HepG2 (cell line): Measurements from ENCODE around the gene MLANA. TPM values are rescaled to one million over a fixed set of nuclear protein-coding genes. Genes with fewer than 3 reads are reported as not detected.
A peak's percentile ranks its signal among the peaks of the same experiment; 100 is the strongest.

ENCODE experiments used
- ATAC-seq: fragments of 200-7000 bp; cut with Tn5 transposase; 3 replicates; pipeline ENCODE4 v1.9.1; 2020; ENCODE audit warnings: mild to moderate bottlenecking, moderate library complexity
- Bru-seq: library from RNA; stranded (reverse); fragments of 400-500 nt; gene quantifications from one replicate; lab custom pipeline; 2021; lab: Mats Ljungman, UMichigan
- BruChase-seq, 2 experiments: library from RNA; stranded (reverse); fragments of 400-500 nt; gene quantifications; one replicate each; lab custom pipeline; 2021; lab: Mats Ljungman, UMichigan
- BruUV-seq: library from RNA; stranded (reverse); fragments of 400-500 nt; replicated peaks from 2 replicates; lab custom pipeline; 2021; lab: Mats Ljungman, UMichigan
- CTCF ChIA-PET: fragments of 300-600 bp; formaldehyde crosslinking; extraction: SDS; loops from one replicate; lab custom pipeline; 2021; ENCODE audit warnings: low total read pairs, inconsistent platforms, low intra/inter-chr PET ratio; lab: Yijun Ruan, JAX
- POLR2A ChIA-PET: fragments of 350-600 bp; sonication (Branson Sonifier 250); formaldehyde crosslinking; loops from one replicate; lab custom pipeline; 2020; ENCODE audit warnings: antibody characterized with exemption, inconsistent platforms; lab: Yijun Ruan, JAX
- DNase-seq: peaks from one replicate; pipeline ENCODE4 v3.0.0-alpha.2; 2015; ENCODE audit warnings: low spot score
- FAIRE-seq: peaks from 3 replicates; lab custom pipeline; 2011; peaks lifted over from hg19 to GRCh38; lab: Jason Lieb, UNC
- H2AFZ ChIP-seq: one replicate; pipeline ENCODE4 v1.6.1; 2011; ENCODE audit warnings: low read length, inconsistent platforms
- H3K27ac ChIP-seq: fragments of 300-600 bp; 3 replicates; pipeline ENCODE4 v1.8.0; 2011; ENCODE audit warnings: mixed run types, mild to moderate bottlenecking, mixed read lengths, low read length, inconsistent platforms; ENCODE audit not compliant: insufficient read depth; ENCODE audit errors: extremely low read length
- H3K27me3 ChIP-seq, 2 experiments: fragments of 200-600 bp in 1 of 2; 2 replicates in 1 of 2; 3 replicates in 1 of 2; pipeline versions ENCODE4 v1.6.0 to v1.8.0; 2011; ENCODE audit warnings: low read length in 2 of 2, mild to moderate bottlenecking in 2 of 2, moderate library complexity in 2 of 2, inconsistent platforms in 1 of 2; ENCODE audit not compliant: insufficient read depth in 2 of 2, control insufficient read depth in 1 of 2
- H3K36me3 ChIP-seq, 2 experiments: fragments of 200-600 bp in 1 of 2; replicated peaks in 1 of 2; 2 replicates in 1 of 2; 3 replicates in 1 of 2; pipeline versions ENCODE4 v1.5.1 to v1.8.0; 2011; ENCODE audit warnings: low read length in 2 of 2, inconsistent platforms in 1 of 2; ENCODE audit not compliant: insufficient read depth in 2 of 2, control insufficient read depth in 1 of 2
- H3K4me1 ChIP-seq: 2 replicates; pipeline ENCODE4 v1.5.1; 2012; ENCODE audit warnings: low read length, inconsistent platforms; ENCODE audit not compliant: insufficient read depth
- H3K4me2 ChIP-seq: 2 replicates; pipeline ENCODE4 v1.6.0; 2011; ENCODE audit warnings: low read depth, low read length, inconsistent platforms
- H3K4me3 ChIP-seq, 3 experiments: fragments of 200-600 bp in 1 of 3; sonication (generic), shearing (Covaris generic) in 1 of 3; replicated peaks in 1 of 3; 2 replicates each; pipeline ENCODE4 v1.5.1; 2011 to 2016; ENCODE audit warnings: low read length in 3 of 3, inconsistent platforms in 2 of 3, low read depth in 2 of 3, mild to moderate bottlenecking in 2 of 3, control low read depth in 1 of 3, mixed read lengths in 1 of 3; ENCODE audit not compliant: insufficient read depth in 1 of 3
- H3K79me2 ChIP-seq: one replicate; pipeline ENCODE4 v1.6.1; 2011; ENCODE audit warnings: low read length, inconsistent platforms; ENCODE audit not compliant: insufficient read depth
- H3K9ac ChIP-seq: 2 replicates; pipeline ENCODE4 v1.6.0; 2011; ENCODE audit warnings: mild to moderate bottlenecking, low read depth, low read length, inconsistent platforms; ENCODE audit not compliant: insufficient read depth
- H3K9me3 ChIP-seq: 2 replicates; pipeline ENCODE4 v1.5.1; 2012; ENCODE audit warnings: mild to moderate bottlenecking, low read length
- H4K20me1 ChIP-seq: 2 replicates; pipeline ENCODE4 v1.6.0; 2011; ENCODE audit warnings: inconsistent platforms, mild to moderate bottlenecking, low read length, moderate library complexity; ENCODE audit not compliant: insufficient read depth
- CREM ChIP-seq, 2 experiments: sonication (generic) in 1 of 2; formaldehyde crosslinking in 1 of 2; IDR thresholded peaks; 2 replicates each; pipeline versions ENCODE4 v1.4.0 to v1.6.1; 2016 to 2020; ENCODE audit warnings: antibody characterized with exemption in 1 of 2, mild to moderate bottlenecking in 1 of 2, missing genetic modification reagents in 1 of 2
- FOXP1 ChIP-seq, 2 experiments: fragments of 450-650 bp in 1 of 2; IDR thresholded peaks; 2 replicates each; pipeline ENCODE4 v1.6.1; 2017 to 2018; ENCODE audit warnings: antibody characterized with exemption in 1 of 2
- MYC ChIP-seq: sonication (generic); formaldehyde crosslinking; IDR thresholded peaks from 2 replicates; pipeline ENCODE4 v1.9.0; 2021; ENCODE audit warnings: missing genetic modification reagents, borderline replicate concordance
- WGBS: methylation state at CpG from one replicate; pipeline ENCODE4 v1.1.6; 2017; ENCODE audit warnings: low lambda C conversion rate; 5-methylcytosine and 5-hydroxymethylcytosine counted together
- in situ Hi-C: cut with HindIII; loops from 2 replicates; pipeline ENCODE4 v1.10.0; 2017; ENCODE audit warnings: low pct_unique_long_range_greater_than_20kb; ENCODE audit not compliant: extremely low pct_ligation_motif_present
- intact Hi-C: fragments of 100-400 bp; cut with micrococcal nuclease; formaldehyde crosslinking; loops from one replicate; pipeline ENCODE4 v1.10.0; 2022; ENCODE audit not compliant: unreplicated experiment
- long read RNA-seq, 2 experiments: library from RNA in 1 of 2; library from polyadenylated mRNA in 1 of 2; stranded (forward) in 1 of 2; unstranded in 1 of 2; transcript quantifications; one replicate each; pipeline ENCODE4 v2.0.0, GENCODE V29; 2019 to 2022
- polyA minus RNA-seq, 3 experiments: library from RNA; depleted of rRNA, polyadenylated mRNA; stranded (reverse); fragments of >200 nt; gene quantifications; 2 replicates each; pipeline ENCODE4 v1.2.3, GENCODE V29; 2011; ENCODE audit warnings: low replicate concordance in 1 of 3
- polyA plus RNA-seq, 8 experiments: library from polyadenylated mRNA; depleted of rRNA in 3 of 8; stranded (reverse) in 7 of 8; unstranded in 1 of 8; fragments of >200 nt; fragmentation: Illumina TruSeq in 4 of 8; extraction: Trizol in 4 of 8; gene quantifications; 2 replicates each; pipeline versions ENCODE4 v1.2.1 to v1.2.3, GENCODE V29; 2011 to 2016; ENCODE audit warnings: low read depth in 4 of 8, missing spikeins in 1 of 8, mixed read lengths in 1 of 8; ENCODE audit not compliant: insufficient read depth in 1 of 8
- total RNA-seq, 5 experiments: library from RNA; depleted of rRNA; stranded (reverse); fragments of >200 nt; fragmentation: Illumina TruSeq; extraction: Trizol; gene quantifications; 2 replicates each; pipeline ENCODE4 v1.2.3, GENCODE V29; 2016; ENCODE audit warnings: low read depth in 1 of 5
- TF ChIP-seq, protein P1 (sequence below): sonication (generic); formaldehyde crosslinking; IDR thresholded peaks from 2 replicates; pipeline ENCODE4 v1.4.0; 2020; ENCODE audit warnings: missing genetic modification reagents; ENCODE audit errors: not compliant biosample characterization
- TF ChIP-seq, protein P2 (sequence below): sonication (generic); formaldehyde crosslinking; IDR thresholded peaks from 2 replicates; pipeline ENCODE4 v1.4.0; 2020; ENCODE audit warnings: missing genetic modification reagents, borderline replicate concordance
- TF ChIP-seq, protein P3 (sequence below): sonication (generic); formaldehyde crosslinking; IDR thresholded peaks from 2 replicates; pipeline ENCODE4 v1.8.1; 2023; ENCODE audit warnings: missing genetic modification reagents, inconsistent platforms, borderline replicate concordance
- TF ChIP-seq, protein P4 (sequence below): sonication (generic); formaldehyde crosslinking; IDR thresholded peaks from 2 replicates; pipeline ENCODE4 v1.5.0; 2020; ENCODE audit warnings: mild to moderate bottlenecking, missing genetic modification reagents

Gene MLANA, protein sequence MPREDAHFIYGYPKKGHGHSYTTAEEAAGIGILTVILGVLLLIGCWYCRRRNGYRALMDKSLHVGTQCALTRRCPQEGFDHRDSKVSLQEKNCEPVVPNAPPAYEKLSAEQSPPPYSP
- total RNA-seq (2016; rRNA removed; fragmentation: Illumina TruSeq; extraction: Trizol) (0.11 and 0.72 TPM in 2 replicates), polyA plus RNA-seq (2011; rRNA removed) (0.18 TPM in 1 of 2 replicates, not detected in the other), polyA minus RNA-seq (2011; rRNA and poly(A)+ RNA removed; ENCODE audit: low replicate concordance) (0.10 TPM in 1 of 2 replicates, not detected in the other), Bru-seq, nascent RNA (not detected), BruChase-seq, experiment 1, labeled RNA remaining after a 6-hour chase (percentile 6 among the genes with signal in this experiment), BruChase-seq, experiment 2, labeled RNA remaining after a 2-hour chase (percentile 16 among the genes with signal in this experiment)
- 0.88 TPM in 1 of 2 replicates, not detected in the other for total RNA-seq (2016; cell fraction: cytosol; rRNA removed; fragmentation: Illumina TruSeq; extraction: Trizol; ENCODE audit: low read depth)
- 0.15 and 0.32 TPM in 2 replicates for total RNA-seq (2016; cell fraction: insoluble cytoplasmic fraction; rRNA removed; fragmentation: Illumina TruSeq; extraction: Trizol)
- 0.43 and 0.72 TPM in 2 replicates for total RNA-seq (2016; cell fraction: membrane; rRNA removed; fragmentation: Illumina TruSeq; extraction: Trizol)
- total RNA-seq (2016; cell fraction: nucleus; rRNA removed; fragmentation: Illumina TruSeq; extraction: Trizol): not detected in 2 replicates
- not detected in 2 replicates for polyA plus RNA-seq (2011; cell fraction: cytosol; rRNA removed)
- polyA plus RNA-seq (2011; cell fraction: nucleus; rRNA removed): not detected in 2 replicates
- polyA plus RNA-seq (2012): 0.23 and 0.43 TPM in 2 replicates
- polyA plus RNA-seq (2016; cell fraction: cytosol; fragmentation: Illumina TruSeq; extraction: Trizol; ENCODE audit: low read depth): 0.75 and 0.91 TPM in 2 replicates
- polyA plus RNA-seq (2016; cell fraction: insoluble cytoplasmic fraction; fragmentation: Illumina TruSeq; extraction: Trizol; ENCODE audit: low read depth): 0.23 and 0.33 TPM in 2 replicates
- 0.70 and 1.0 TPM in 2 replicates for polyA plus RNA-seq (2016; cell fraction: membrane; fragmentation: Illumina TruSeq; extraction: Trizol; ENCODE audit: low read depth)
- not detected in 2 replicates for polyA plus RNA-seq (2016; cell fraction: nucleus; fragmentation: Illumina TruSeq; extraction: Trizol; ENCODE audit: insufficient read depth, low read depth)
- polyA minus RNA-seq (2011; cell fraction: cytosol; rRNA and poly(A)+ RNA removed): not detected in 2 replicates
- not detected in 2 replicates for polyA minus RNA-seq (2011; cell fraction: nucleus; rRNA and poly(A)+ RNA removed)
- long read RNA-seq, experiment 1: 0 reads
- long read RNA-seq, experiment 2: 0 reads

DNA sequence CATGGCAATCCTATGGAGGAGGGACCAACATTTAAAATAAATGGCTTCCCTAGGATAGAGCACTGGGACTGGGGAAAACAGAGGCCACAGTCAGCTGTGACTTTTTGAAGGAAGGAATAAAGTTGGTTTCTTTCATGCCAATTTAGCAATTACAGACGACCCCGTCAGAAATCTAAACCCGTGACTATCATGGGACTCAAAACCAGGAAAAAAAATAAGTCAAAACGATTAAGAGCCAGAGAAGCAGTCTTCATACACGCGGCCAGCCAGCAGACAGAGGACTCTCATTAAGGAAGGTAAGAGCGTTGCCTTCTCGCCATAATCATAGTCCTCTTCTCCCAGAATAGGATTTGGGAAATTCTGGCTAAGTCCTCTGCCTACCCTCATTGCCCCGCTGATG is at the start of gene MLANA:
Gene MLANA (plus strand): TSS at position 249 of the 400 bp plus-strand sequence. CDS start 1,586 bp downstream, outside the sequence.
- no peak for TF ChIP-seq MYC (CRISPR knock-in tag)
- TF ChIP-seq, protein P1, sequence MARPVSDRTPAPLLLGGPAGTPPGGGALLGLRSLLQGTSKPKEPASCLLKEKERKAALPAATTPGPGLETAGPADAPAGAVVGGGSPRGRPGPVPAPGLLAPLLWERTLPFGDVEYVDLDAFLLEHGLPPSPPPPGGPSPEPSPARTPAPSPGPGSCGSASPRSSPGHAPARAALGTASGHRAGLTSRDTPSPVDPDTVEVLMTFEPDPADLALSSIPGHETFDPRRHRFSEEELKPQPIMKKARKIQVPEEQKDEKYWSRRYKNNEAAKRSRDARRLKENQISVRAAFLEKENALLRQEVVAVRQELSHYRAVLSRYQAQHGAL: no peak
- TF ChIP-seq, protein P2, sequence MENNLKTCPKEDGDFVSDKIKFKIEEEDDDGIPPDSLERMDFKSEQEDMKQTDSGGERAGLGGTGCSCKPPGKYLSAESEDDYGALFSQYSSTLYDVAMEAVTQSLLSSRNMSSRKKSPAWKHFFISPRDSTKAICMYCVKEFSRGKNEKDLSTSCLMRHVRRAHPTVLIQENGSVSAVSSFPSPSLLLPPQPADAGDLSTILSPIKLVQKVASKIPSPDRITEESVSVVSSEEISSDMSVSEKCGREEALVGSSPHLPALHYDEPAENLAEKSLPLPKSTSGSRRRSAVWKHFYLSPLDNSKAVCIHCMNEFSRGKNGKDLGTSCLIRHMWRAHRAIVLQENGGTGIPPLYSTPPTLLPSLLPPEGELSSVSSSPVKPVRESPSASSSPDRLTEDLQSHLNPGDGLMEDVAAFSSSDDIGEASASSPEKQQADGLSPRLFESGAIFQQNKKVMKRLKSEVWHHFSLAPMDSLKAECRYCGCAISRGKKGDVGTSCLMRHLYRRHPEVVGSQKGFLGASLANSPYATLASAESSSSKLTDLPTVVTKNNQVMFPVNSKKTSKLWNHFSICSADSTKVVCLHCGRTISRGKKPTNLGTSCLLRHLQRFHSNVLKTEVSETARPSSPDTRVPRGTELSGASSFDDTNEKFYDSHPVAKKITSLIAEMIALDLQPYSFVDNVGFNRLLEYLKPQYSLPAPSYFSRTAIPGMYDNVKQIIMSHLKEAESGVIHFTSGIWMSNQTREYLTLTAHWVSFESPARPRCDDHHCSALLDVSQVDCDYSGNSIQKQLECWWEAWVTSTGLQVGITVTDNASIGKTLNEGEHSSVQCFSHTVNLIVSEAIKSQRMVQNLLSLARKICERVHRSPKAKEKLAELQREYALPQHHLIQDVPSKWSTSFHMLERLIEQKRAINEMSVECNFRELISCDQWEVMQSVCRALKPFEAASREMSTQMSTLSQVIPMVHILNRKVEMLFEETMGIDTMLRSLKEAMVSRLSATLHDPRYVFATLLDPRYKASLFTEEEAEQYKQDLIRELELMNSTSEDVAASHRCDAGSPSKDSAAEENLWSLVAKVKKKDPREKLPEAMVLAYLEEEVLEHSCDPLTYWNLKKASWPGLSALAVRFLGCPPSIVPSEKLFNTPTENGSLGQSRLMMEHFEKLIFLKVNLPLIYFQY (CRISPR knock-in tag): no peak
- TF ChIP-seq, protein P3, sequence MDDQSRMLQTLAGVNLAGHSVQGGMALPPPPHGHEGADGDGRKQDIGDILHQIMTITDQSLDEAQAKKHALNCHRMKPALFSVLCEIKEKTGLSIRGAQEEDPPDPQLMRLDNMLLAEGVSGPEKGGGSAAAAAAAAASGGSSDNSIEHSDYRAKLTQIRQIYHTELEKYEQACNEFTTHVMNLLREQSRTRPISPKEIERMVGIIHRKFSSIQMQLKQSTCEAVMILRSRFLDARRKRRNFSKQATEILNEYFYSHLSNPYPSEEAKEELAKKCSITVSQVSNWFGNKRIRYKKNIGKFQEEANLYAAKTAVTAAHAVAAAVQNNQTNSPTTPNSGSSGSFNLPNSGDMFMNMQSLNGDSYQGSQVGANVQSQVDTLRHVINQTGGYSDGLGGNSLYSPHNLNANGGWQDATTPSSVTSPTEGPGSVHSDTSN (CRISPR knock-in tag): no peak
- no peak for TF ChIP-seq FOXP1 (IDR thresholded peaks at IDR 0.05)
- TF ChIP-seq FOXP1 (CRISPR knock-in tag; IDR thresholded peaks at IDR 0.05): no peak
- TF ChIP-seq, protein P4, sequence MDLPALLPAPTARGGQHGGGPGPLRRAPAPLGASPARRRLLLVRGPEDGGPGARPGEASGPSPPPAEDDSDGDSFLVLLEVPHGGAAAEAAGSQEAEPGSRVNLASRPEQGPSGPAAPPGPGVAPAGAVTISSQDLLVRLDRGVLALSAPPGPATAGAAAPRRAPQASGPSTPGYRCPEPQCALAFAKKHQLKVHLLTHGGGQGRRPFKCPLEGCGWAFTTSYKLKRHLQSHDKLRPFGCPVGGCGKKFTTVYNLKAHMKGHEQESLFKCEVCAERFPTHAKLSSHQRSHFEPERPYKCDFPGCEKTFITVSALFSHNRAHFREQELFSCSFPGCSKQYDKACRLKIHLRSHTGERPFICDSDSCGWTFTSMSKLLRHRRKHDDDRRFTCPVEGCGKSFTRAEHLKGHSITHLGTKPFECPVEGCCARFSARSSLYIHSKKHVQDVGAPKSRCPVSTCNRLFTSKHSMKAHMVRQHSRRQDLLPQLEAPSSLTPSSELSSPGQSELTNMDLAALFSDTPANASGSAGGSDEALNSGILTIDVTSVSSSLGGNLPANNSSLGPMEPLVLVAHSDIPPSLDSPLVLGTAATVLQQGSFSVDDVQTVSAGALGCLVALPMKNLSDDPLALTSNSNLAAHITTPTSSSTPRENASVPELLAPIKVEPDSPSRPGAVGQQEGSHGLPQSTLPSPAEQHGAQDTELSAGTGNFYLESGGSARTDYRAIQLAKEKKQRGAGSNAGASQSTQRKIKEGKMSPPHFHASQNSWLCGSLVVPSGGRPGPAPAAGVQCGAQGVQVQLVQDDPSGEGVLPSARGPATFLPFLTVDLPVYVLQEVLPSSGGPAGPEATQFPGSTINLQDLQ (CRISPR knock-in tag): no peak
- TF ChIP-seq CREM (IDR thresholded peaks at IDR 0.05): no peak
- TF ChIP-seq CREM (CRISPR knock-in tag; IDR thresholded peaks at IDR 0.05): no peak
- Histone ChIP-seq H3K27ac (no peak within 1 kb of the TSS), H3K4me1 (peaks cover 76% of the 10 kb centered on the region), H3K4me2 (no peak within 1 kb of the TSS), H3K27me3 (no peaks in the 10 kb centered on the region), H3K4me3 (no peak within 1 kb of the TSS), H3K79me2 (no peaks in the 10 kb centered on the region), H3K36me3 (no peaks in the 10 kb centered on the region), H3K9ac (no peak within 1 kb of the TSS), H2AFZ (no peak within 1 kb of the TSS), H4K20me1 (no peaks in the 10 kb centered on the region), H3K9me3 (no peaks in the 10 kb centered on the region)
- ATAC-seq (no peak), FAIRE-seq (no peak), DNase-seq (no peak)
- WGBS: 95% methylated on average over 9 of the region's 9 CpGs
- in situ Hi-C loops (no loop called here), intact Hi-C loops (no loop called here)
- ChIA-PET CTCF (no interaction called here), POLR2A (no interaction called here)
- no TSS peak for BruUV-seq
